Ureter (tissue), 1 donor: ENCODE results near the gene TCEA2. TPM values are rescaled to one million over a fixed set of nuclear protein-coding genes. Genes with fewer than 3 reads are reported as not detected.

ENCODE experiments used
- DNase-seq: peaks from one replicate; pipeline ENCODE4 v3.0.0-alpha.2; 2020; ENCODE audit warnings: low spot score
- total RNA-seq: library from RNA; stranded (reverse); gene quantifications from one replicate; pipeline ENCODE4 v1.2.4, GENCODE V29; 2023
- donor health status: DM: yes; HTN: yes; CAD: no.

The TCEA2 gene
- total RNA-seq, 1 donor from 2014 or later, result 43.6 TPM

GRCh38 chr20:64049060-64049877 lies 13.7 kb upstream of the TCEA2 start, which contains the start of gene SOX18:
Gene SOX18, minus strand, starts transcription at chr20:64049639. Its CDS starts 123 bp downstream, at chr20:64049516.
- no peak for DNase-seq

- DNase-seq, result no peak
Observed at GRCh38 chr20:64049878-64050260, 13.1 kb upstream of the TCEA2 start.

- no peak for DNase-seq
Observed at GRCh38 chr20:64050261-64051032, 12.6 kb upstream of the TCEA2 start.

- no peak for DNase-seq
Observed at GRCh38 chr20:64051033-64051452, 12.0 kb upstream of the TCEA2 start.

GRCh38 chr20:64051561-64052325 lies 11.3 kb upstream of the TCEA2 start:
- no peak for DNase-seq

- DNase-seq, result no peak
Observed at GRCh38 chr20:64052326-64052722, 10.7 kb upstream of the TCEA2 start.

GRCh38 chr20:64052987-64053840 lies 9.8 kb upstream of the TCEA2 start:
- DNase-seq, result no peak

GRCh38 chr20:64053841-64054661 lies 8.9 kb upstream of the TCEA2 start:
- DNase-seq, result no peak

GRCh38 chr20:64055396-64055892 lies 7.6 kb upstream of the TCEA2 start:
- DNase-seq, result no peak

GRCh38 chr20:64055893-64056638 lies 6.9 kb upstream of the TCEA2 start:
- no peak for DNase-seq

GRCh38 chr20:64056639-64056888 lies 6.4 kb upstream of the TCEA2 start:
- DNase-seq, result no peak

GRCh38 chr20:64056889-64057627 lies 5.9 kb upstream of the TCEA2 start:
- DNase-seq, result no peak

GRCh38 chr20:64057628-64058498 lies 5.1 kb upstream of the TCEA2 start:
- peak; percentile 74 for DNase-seq

GRCh38 chr20:64058536-64058935 lies 4.5 kb upstream of the TCEA2 start:
- no peak for DNase-seq

GRCh38 chr20:64062276-64062595 lies 762 bp upstream of the TCEA2 start:
- DNase-seq, result no peak

- DNase-seq, result no peak
Observed at GRCh38 chr20:64063389-64064144, 569 bp downstream of the TCEA2 start.

- DNase-seq, result no peak
Observed at GRCh38 chr20:64064145-64064698, 1.2 kb downstream of the TCEA2 start.
